Esophagus muscularis mucosa (tissue), 4 donors: Measurements from ENCODE around the gene GPR62. TPM values are rescaled to one million over a fixed set of nuclear protein-coding genes. Genes with fewer than 3 reads are reported as not detected.
A peak's percentile ranks its signal among the peaks of the same experiment; 100 is the strongest.

Experiments used
- DNase-seq: peaks from one replicate; pipeline ENCODE4 v3.0.0-alpha.2; 2017; ENCODE audit errors: extremely low spot score
- H3K27ac ChIP-seq, 4 donors: fragments of 200-600 bp; sonication (generic); replicated peaks in 1 of 4; 1 replicate in 3 of 4; 2 replicates in 1 of 4; pipeline ENCODE4 v1.5.1; 2016 to 2019; ENCODE audit warnings: mild to moderate bottlenecking in 1 of 4
- H3K27me3 ChIP-seq, 4 donors: fragments of 200-600 bp; sonication (generic); one replicate each; pipeline versions ENCODE4 v1.5.1 to v1.6.0; 2016 to 2019
- H3K36me3 ChIP-seq, 4 donors: fragments of 200-600 bp; sonication (generic); one replicate each; pipeline ENCODE4 v1.5.1; 2016 to 2019
- H3K4me1 ChIP-seq, 4 donors: fragments of 200-600 bp; sonication (generic); one replicate each; pipeline ENCODE4 v1.5.1; 2016 to 2019
- H3K4me3 ChIP-seq, 4 donors: fragments of 200-600 bp; sonication (generic); 1 replicate in 2 of 4; 2 replicates in 2 of 4; pipeline ENCODE4 v1.5.1; 2016 to 2019; ENCODE audit warnings: mild to moderate bottlenecking in 4 of 4, moderate library complexity in 1 of 4
- H3K9me3 ChIP-seq, 4 donors: fragments of 200-600 bp; sonication (generic); 1 replicate in 3 of 4; 2 replicates in 1 of 4; pipeline ENCODE4 v1.5.1; 2016 to 2019
- EP300 ChIP-seq: sonication (generic); formaldehyde crosslinking; IDR thresholded peaks from one replicate; pipeline ENCODE4 v1.6.1; 2017; ENCODE audit warnings: antibody characterized with exemption
- POLR2A ChIP-seq: fragments of 450-650 bp; IDR thresholded peaks from one replicate; pipeline ENCODE4 v1.6.1; 2017; ENCODE audit warnings: antibody characterized with exemption, moderate library complexity, mild to moderate bottlenecking, low read depth
- POLR2AphosphoS5 ChIP-seq, 2 donors: sonication (generic); formaldehyde crosslinking; IDR thresholded peaks; one replicate each; pipeline ENCODE4 v1.6.1; 2017; ENCODE audit warnings: antibody characterized with exemption in 2 of 2
- WGBS: methylation state at CpG from one replicate; pipeline ENCODE4 v1.1.5; 2018; 5-methylcytosine and 5-hydroxymethylcytosine counted together
- intact Hi-C: fragments of 100-400 bp; cut with DNase I; formaldehyde crosslinking; loops from one replicate; pipeline ENCODE4 v1.15.1; 2023
- total RNA-seq, 4 donors: library from RNA; depleted of rRNA; stranded (reverse); fragments of >200 nt; gene quantifications; one replicate each; pipeline versions ENCODE4 v1.1.0 to v1.2.1, GENCODE V29; 2016
- TF ChIP-seq, protein P1 (sequence below), 3 experiments: fragments of 200-600 bp in 2 of 3; fragments of 450-650 bp in 1 of 3; sonication (generic) in 2 of 3; IDR thresholded peaks; one replicate each; pipeline ENCODE4 v1.5.1; 2017 to 2019; ENCODE audit warnings: antibody characterized with exemption in 3 of 3, mild to moderate bottlenecking in 2 of 3, moderate library complexity in 1 of 3

The GPR62 gene
- total RNA-seq, 4 donors from 2014 or later: 0.11 to 0.42 (median 0.18) TPM

DNA sequence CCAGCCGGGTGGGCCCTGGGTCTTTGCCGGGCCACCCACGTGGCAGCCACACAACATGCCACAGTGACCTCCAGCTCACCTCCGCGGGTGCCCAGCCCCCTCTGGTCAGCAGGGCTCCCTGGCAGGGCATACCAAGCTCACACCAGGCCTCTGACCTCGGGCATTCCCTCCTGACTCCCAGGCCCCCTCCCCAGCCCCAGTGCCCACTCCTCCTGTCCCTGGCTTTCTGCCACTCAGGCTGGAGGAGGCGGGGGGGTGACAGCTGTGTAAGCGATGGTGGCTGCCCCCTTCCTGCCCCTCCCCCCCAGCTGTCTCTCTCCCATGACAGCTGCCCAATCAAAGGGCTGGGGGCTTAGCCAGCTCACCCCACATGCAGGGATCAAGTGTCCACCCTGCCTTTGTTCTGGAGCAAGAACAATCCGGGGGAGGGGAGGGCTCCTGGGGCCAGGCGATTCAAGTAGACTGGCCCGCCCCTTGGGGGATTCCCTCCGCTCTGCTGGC lies 8.8 kb downstream of the GPR62 start:
- DNase-seq: no peak
- peaks cover 46 to 66% (median 61%) of the 10 kb centered on the region in 4 donors for H3K4me1 ChIP-seq
- peaks cover 6 to 28% (median 23%) of the 10 kb centered on the region in 4 donors for H3K36me3 ChIP-seq
- TF ChIP-seq, protein P1, sequence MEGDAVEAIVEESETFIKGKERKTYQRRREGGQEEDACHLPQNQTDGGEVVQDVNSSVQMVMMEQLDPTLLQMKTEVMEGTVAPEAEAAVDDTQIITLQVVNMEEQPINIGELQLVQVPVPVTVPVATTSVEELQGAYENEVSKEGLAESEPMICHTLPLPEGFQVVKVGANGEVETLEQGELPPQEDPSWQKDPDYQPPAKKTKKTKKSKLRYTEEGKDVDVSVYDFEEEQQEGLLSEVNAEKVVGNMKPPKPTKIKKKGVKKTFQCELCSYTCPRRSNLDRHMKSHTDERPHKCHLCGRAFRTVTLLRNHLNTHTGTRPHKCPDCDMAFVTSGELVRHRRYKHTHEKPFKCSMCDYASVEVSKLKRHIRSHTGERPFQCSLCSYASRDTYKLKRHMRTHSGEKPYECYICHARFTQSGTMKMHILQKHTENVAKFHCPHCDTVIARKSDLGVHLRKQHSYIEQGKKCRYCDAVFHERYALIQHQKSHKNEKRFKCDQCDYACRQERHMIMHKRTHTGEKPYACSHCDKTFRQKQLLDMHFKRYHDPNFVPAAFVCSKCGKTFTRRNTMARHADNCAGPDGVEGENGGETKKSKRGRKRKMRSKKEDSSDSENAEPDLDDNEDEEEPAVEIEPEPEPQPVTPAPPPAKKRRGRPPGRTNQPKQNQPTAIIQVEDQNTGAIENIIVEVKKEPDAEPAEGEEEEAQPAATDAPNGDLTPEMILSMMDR (IDR thresholded peaks at IDR 0.05): no peak
- TF ChIP-seq POLR2A: no peak
- TF ChIP-seq POLR2AphosphoS5 (IDR thresholded peaks at IDR 0.05): no peak
- TF ChIP-seq EP300: no peak
- no peaks in the 10 kb centered on the region for H3K9me3 ChIP-seq
- H3K4me3 ChIP-seq: no peak overlapping the region
- intact Hi-C loops: no loop called here
- WGBS: 58% methylated on average over 10 of the region's 12 CpGs
- H3K27ac ChIP-seq: peak overlapping the region in 3 of 4 donors; percentile 28 to 55 (median 28)
- H3K27me3 ChIP-seq: no peaks in the 10 kb centered on the region

DNA sequence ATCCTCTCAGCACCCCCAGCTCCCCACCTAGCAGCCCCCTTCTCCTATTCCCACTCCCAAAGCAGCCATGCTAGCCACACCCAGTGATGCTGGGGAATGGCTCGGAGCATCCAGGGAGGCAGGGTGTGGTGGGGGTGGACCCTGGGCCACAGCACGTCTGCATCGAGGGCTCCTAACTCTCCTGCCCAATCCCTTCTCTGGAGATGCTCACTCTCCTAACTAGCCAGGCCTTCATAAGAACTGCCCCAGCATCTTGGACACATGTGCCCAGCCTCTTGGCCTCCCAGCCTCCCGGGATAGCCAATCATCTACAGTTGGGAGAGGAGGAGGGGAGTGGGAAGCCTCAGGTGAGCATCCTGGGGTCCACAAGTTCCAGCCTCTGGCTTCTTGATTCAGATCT lies 9.3 kb downstream of the GPR62 start:
- TF ChIP-seq EP300 (no peak), POLR2A (no peak), POLR2AphosphoS5 (IDR thresholded peaks at IDR 0.05) (no peak)
- TF ChIP-seq, protein P1 (IDR thresholded peaks at IDR 0.05): no peak
- intact Hi-C loops: no loop called here
- peaks cover 46 to 71% (median 61%) of the 10 kb centered on the region in 4 donors for H3K4me1 ChIP-seq

GRCh38 chr3:51966016-51966415 lies 10.8 kb downstream of the GPR62 start:
- TF ChIP-seq POLR2A: no peak
- no peak for DNase-seq
- WGBS: 77% methylated on average over 2 of the region's 2 CpGs
- peak overlapping the region; percentile 92 to 97 (median 97) for H3K27ac ChIP-seq
- H3K27me3 ChIP-seq: no peaks in the 10 kb centered on the region
- H3K4me3 ChIP-seq: peak overlapping the region; percentile 77 to 98 (median 95)
- intact Hi-C loops: no loop called here
- H3K4me1 ChIP-seq: peaks cover 46 to 72% (median 61%) of the 10 kb centered on the region in 4 donors
- H3K36me3 ChIP-seq: peaks cover 0 to 11% (median 6%) of the 10 kb centered on the region in 4 donors
- H3K9me3 ChIP-seq: no peaks in the 10 kb centered on the region

More for the DNA sequence above, 9.3 kb downstream of the GPR62 start:
- no peak for DNase-seq
- H3K9me3 ChIP-seq: no peaks in the 10 kb centered on the region
- peak overlapping the region in 1 of 4 donors; percentile 55 for H3K27ac ChIP-seq
- H3K36me3 ChIP-seq: peaks cover 5 to 23% (median 18%) of the 10 kb centered on the region in 4 donors
- no peak overlapping the region for H3K4me3 ChIP-seq
- 70% methylated on average over 4 of the region's 4 CpGs for WGBS
- no peaks in the 10 kb centered on the region for H3K27me3 ChIP-seq

DNA sequence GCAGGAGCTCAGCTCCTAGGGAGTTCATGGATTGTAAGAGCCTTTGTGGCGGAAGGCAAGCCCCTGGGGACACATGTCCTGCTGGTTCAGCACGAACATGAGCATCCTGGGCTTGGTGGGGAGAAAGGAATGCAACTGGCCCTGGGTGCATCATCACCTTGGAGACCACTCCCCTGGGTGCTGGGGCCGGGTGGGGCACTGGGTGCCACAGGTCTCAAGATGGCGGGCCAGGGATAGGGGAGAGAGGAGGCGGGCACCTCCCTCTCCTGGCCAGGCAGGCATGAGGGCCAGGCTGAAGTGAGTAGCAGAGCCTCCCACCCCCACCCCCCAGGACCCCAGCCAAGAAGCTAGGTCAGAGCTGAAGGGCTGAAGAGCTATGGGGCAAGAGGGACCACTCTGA lies 11.3 kb downstream of the GPR62 start:
- Histone ChIP-seq H3K36me3 (peaks cover 0 to 8% (median 6%) of the 10 kb centered on the region in 4 donors), H3K9me3 (no peaks in the 10 kb centered on the region), H3K27me3 (no peaks in the 10 kb centered on the region), H3K4me1 (peaks cover 46 to 72% (median 61%) of the 10 kb centered on the region in 4 donors), H3K4me3 (peak overlapping the region; percentile 77 to 98 (median 95)), H3K27ac (peak overlapping the region; percentile 92 to 97 (median 97))
- 70% methylated on average over 2 of the region's 5 CpGs for WGBS
- TF ChIP-seq EP300 (no peak), POLR2A (no peak), POLR2AphosphoS5 (IDR thresholded peaks at IDR 0.05) (no peak)
- TF ChIP-seq, protein P1 (IDR thresholded peaks at IDR 0.05): no peak
- no peak for DNase-seq
- intact Hi-C loops: no loop called here

GRCh38 chr3:51966922-51967383 lies 11.8 kb downstream of the GPR62 start:
- H3K4me1 ChIP-seq: peaks cover 46 to 69% (median 61%) of the 10 kb centered on the region in 4 donors
- 9% methylated on average over 14 of the region's 33 CpGs for WGBS
- intact Hi-C loops: no loop called here

More at GRCh38 chr3:51966922-51967383, 11.8 kb downstream of the GPR62 start:
- Histone ChIP-seq H3K9me3 (no peaks in the 10 kb centered on the region), H3K4me3 (peak overlapping the region; percentile 77 to 98 (median 95)), H3K27ac (peak overlapping the region; percentile 92 to 97 (median 97)), H3K27me3 (no peaks in the 10 kb centered on the region), H3K36me3 (peaks cover 0 to 8% (median 6%) of the 10 kb centered on the region in 4 donors)
- DNase-seq: no peak
- TF ChIP-seq, protein P1 (IDR thresholded peaks at IDR 0.05): no peak
- no peak for TF ChIP-seq EP300
- no peak for TF ChIP-seq POLR2A
- no peak for TF ChIP-seq POLR2AphosphoS5 (IDR thresholded peaks at IDR 0.05)
